Stimulated activated naive CD4-positive, alpha-beta T cell (primary cell): Measurements from ENCODE around the gene MEST.
A peak's percentile ranks its signal among the peaks of the same experiment; 100 is the strongest.
"Not testable (repeated sequence)": the region's sequence is repeated elsewhere in the genome, so short reads cannot be mapped to it uniquely, and the experiment has no call there.

ENCODE experiments used
- DNase-seq, 6 experiments: peaks; one replicate each; lab custom pipeline; 2025; lab: John Stamatoyannopoulos, UW

MEST gene

DNA sequence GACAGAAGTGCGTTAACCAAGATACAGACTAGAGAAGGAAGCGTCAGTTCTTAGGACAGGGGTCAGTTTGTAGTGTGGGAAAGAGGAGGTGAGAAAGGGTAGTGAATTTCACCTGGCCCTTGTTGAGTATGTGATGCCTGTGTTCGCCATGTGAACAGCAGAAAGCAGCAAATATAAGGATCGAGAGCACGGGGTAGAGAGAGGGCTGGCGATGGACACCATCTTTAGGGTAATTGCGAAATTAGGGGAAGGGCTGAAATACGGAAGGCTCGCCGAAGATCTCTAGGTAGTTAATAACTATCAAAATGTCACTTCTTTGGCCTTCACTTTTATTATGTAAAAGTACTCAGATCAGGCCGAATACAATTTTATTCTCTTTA lies 6.2 kb upstream of the MEST start:
- no peak for DNase-seq

DNA sequence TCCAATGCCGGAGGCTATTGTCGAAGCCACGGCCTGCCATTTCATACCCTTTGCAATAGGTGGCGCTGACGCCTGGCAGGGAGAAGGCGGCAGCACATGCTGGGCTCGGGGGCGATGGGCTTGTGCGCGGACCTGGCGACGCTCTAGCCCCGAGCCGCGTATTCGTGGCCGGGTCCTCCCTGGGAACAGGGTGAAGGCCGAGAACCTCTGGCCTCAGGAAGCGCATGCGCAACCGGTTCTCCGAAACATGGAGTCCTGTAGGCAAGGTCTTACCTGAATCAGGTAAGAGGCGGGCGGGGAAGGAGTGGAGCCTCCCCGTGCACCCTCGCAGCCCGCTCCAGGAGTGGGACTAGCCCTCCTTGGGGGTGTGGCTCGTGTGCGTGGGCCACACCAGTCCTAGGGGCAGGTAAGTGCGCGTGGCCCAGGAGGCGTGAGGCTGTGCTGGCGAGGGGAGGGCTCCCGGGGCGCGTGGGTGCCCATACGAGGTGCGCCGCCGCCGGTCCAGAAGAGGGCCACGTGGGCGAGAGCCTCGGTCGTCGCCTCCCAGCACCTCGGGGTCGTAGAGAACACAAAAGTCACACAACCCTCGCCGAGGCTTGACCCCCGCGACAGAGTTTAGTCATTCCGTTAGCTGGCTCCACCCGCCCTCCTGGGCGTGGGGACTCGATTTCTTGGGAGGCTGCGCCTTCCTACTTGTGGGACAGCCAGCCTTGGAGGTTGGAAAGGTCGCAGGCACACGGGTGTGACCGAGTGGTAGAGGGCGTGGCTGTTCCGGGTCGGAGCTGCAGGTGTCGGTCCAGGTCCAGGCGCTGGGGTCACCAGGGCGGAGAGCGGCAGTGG lies 5.6 kb upstream of the MEST start:
- DNase-seq = peak; percentile 33 to 84 (median 45)

DNA sequence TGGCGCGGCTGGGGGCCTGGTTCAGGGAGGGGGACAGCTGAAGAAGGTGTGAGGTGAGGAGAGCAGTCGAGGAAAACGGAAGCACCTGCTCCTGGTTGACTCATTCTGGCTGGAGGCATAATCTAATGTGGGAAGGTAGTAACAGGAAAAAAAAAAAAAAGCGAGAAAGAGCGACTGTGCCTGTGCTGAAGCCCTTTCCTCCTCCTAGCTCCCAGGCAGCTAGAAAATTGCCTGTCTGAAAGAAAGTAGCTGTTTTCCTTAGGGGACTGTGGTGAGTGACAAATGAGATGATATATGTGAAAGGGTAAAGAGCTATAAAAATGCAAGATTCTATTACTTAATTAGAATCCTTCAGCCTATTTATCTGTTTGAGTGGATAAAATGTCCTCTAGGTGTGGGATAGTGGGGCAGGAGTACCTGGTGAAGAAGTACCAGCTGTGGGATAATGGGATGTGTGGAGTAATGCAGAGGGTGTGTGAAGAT lies 4.9 kb upstream of the MEST start:
- DNase-seq = no peak

DNA sequence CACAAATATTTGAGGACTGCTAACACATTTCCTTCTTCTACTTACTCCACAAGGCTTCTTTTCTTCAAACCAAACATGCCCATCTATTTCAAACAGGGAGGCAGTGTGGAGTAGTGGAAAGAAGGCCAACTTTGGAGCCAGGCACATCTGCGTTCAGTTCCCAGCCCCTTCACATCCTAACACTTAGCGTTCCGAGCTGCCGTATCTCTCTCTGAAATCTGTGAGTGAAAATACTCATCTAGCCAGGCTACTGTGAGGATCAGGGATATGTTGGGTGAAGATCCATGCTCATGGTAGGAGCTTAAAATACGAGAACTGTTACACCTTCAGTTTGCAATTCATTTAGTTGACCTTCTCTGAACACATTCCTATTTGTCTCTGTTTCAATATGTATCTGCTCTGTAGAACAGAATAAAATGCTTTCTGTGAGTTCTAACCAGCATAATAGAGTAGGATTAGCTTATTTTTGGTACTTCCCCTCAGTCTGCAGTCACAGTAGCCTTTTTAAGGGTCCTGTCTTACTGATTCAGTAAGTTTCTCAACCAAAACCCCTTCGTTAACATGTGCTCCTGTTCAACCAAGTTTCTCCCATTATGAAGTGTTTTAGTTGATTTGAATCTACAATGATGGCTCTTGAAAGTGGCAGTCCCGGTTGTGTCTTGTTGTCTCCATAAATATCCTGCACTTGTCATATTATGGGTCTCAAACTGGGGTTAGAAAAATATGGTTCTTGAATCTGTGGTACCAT lies 3.3 kb upstream of the MEST start:
- no peak for DNase-seq

DNA sequence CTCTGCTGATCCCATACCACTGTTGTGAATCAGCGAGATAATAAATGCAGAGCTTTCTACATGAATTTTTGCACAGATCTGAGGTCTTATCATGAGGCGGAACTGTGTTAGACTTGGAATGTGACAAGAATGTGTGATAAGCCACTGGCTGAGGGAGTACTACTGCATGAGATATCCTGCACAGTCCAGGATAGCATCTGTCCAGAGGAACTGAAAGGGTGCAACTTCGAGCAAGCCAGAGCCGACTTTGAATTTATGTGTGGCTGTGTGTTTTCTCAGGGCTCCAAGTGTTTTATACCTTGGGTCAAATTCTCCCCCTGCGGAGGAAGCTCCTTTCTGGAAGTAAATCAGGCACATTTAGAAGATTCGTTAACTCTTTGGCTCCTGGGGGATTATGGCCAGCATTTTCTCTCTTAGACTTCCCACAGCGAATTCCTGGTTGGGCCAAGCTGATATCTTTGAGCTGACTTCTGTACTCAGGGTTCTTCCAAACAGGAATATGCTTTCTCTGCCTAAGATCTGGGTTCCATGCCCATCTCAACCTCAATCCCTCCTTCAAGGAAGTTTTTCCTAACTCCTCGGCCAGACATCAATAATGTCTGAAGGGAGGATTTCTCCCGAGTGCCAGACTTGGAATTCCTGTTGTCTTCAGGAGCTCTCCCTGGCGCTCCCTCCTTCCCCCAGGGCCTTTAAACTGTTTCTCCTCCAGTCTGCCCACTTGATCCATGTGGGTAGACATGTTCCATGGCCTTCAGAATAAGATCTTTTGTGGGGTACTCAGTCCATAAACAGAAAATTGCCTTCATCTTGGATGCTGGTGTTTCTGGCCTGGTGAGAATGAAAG lies 2.5 kb upstream of the MEST start:
- no peak for DNase-seq

DNA sequence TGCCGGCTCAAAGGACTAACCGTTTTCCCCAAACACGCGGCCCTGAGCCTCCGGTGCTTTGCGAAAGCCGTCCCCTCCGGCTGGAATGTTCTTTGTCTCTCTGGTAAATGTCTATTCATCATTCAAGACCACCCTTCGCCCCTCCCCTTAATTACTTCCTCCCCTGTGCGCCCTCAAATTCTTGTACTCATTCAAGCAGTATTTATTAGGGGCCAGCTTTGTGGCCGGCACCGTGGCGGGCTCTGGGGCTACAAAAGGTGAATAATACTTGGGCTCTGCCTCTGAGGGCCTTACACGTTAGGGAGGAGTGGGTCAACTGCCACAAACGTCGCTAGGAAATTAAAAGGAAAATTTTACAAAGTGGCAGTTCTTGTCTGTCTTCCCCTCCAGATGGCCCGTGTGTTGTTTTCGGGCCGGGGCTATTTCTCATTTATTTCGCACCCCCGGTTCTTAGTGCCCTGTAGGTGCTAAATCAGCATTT lies 1.5 kb upstream of the MEST start:
- DNase-seq = no peak

DNA sequence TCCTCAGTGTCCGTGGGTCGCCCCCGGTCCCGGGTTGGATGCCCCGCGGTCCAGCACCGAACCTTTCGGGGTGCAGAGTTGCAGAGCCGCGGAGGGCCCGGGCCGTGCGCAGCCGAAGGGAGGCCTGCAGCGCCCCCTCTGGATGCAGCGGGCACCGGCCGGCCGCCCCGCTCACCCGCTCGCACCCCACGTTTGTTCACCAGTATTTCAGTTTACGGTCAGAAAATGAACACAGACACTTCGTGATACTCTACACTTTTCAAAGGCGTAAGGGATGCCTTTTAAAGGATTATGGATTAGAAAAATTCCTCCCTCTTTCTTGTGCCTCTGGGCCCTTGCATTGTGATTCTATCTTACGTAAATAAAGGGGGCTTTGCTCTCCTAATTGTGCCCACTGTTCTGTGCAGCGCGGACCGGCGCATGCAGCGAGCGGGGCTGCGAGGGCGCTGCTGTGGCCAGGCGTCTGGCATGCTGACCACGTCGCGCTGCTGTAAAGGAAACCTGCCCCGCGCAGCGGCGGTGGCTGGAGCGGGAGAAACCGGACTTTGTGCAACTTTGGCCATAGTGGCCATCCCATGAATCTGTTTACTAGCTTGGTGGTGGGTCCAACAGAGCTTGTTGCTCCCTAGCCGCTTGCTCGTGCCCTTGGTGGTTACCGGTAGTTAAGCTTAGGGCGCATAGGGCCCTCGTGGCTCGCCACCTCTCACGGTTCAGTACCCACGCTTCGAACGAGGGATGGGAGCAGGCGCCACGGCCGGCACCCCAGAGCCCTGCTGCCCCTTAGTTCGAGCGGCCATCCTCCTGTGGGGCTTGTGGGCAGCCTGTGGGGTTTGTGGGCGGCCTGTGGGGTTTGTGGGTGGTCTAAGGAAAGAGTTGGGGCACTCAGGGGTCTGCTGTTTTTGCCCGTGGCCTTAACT lies 739 bp upstream of the MEST start:
- peak in 5 of 6 experiments; percentile 12 to 27 (median 15) for DNase-seq

DNA sequence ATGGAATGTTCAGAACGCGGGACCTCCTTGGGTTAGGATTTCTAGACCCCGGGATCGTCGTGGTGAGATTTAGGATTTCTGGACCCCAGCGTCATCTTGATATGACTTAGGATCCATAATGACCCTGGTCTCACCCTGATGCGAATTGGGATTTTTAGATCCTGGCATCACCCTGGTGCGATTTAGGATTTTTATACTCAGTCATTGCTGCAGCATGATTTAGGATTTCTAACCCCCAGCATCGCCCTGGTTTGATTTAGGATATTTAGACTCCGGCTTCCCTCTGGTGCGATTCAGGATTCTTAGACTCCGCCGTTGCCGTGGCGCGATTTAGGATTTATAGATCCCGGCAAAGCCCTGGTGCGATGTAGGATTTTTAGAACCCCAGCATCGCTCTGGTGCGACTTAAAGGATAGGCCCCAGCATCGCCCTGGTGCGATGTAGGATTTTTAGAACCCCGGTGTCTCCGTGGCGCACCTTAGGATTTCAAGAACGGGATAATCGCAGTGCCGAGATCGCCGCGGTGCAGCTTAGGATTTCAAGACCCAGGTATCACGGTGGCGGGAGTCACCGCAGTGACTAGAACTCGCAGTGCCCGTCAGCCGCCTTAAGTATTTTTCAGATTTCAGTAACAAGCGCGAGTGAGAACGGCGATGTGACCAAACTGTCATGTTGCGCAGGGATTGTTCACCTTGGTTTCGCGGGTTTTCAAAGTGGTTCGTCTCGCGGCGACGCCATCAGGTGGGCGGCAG lies 814 bp downstream of the MEST start:
- peak in 1 of 6 experiments; percentile 5 for DNase-seq

DNA sequence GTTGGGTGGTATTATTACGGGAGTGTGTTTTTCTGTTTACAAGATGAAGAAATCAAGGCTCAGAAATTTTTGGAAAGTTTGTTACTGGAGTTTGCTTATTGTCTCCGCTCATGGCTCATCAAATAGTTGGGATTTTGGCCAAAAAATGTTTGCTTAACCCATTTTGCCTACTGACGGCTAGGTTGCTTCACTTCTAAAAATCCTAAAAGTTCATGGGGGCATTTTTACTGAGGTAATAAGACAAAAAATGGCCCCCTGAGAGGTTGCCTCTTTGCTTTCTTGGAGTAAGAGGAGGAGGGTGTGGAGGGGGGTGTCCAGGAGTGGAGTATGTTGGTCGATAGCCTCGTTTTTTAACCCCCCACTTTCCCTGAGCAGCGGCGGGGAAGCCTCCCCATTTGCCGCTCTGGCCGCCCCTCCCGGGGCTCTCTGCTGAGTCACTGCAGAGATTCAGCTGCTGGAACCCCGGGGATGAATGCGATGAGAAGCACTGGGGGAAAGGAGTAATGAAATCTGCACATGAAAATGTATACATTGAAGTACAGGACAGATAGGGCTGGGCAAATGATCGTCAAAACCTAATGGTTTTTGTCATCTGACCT lies 1.5 kb downstream of the MEST start:
- no peak for DNase-seq

DNA sequence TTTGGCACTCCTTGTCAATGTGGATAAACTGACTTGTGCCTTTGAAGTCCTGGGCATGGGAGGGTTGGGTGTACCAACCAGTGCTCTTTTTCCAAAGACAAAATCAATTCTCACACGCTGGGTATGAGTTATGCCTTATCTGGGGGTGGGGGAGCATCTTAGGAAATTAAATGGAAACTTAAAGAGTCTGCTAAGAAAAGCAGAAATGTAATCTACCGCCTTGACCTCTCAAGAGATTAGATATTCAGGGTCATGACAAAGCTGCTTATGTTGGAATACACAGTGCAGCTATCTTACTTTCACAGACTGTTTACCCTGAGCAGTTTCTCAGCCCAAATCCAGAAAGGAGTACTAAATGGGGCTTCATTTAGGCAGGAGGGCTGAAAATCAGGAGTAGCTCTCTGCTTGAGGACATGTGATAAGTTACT lies 2.6 kb downstream of the MEST start:
- no peak for DNase-seq

DNA sequence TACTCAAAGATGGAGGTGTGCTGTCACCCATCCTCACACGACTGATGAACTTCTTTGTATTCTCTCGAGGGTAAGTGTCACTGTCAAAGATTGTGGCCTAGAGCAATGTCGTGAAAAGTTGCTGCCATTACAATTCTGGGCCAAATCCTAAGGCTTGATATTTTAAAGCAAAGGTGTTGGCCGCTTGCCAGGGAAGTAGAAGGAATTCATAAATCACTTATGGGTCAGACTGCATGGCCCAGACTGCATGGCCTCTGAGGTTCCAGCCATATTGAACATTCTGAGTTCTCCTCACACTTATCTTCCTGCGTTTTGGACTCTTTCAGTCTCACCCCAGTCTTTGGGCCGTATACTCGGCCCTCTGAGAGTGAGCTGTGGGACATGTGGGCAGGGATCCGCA lies 8.6 kb downstream of the MEST start:
- no peak for DNase-seq

DNA sequence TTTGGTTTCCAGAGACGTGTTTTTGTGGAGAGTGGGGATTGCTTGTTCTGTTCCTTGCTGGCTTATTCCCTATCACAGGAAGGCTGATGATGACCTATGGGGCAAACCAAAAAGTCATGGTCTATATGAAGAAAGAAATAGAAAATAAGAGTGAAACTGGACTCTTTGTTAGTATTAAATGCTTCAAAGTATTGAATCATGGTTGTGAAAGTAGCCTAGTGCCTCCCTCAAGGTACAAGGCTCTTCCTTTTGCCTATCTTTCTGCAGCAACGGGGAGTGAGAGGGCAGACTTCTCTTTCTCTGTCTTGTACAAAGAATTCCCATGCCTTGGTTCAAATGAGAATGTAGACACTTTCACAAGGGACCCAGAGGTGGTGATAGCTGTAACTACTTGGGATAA lies 9.0 kb downstream of the MEST start:
- DNase-seq = no peak

DNA sequence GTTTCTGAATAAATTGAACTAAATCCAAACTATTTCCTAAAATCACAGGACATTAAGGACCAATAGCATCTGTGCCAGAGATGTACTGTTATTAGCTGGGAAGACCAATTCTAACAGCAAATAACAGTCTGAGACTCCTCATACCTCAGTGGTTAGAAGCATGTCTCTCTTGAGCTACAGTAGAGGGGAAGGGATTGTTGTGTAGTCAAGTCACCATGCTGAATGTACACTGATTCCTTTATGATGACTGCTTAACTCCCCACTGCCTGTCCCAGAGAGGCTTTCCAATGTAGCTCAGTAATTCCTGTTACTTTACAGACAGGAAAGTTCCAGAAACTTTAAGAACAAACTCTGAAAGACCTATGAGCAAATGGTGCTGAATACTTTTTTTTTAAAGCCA lies 13.9 kb downstream of the MEST start:
- no peak for DNase-seq

DNA sequence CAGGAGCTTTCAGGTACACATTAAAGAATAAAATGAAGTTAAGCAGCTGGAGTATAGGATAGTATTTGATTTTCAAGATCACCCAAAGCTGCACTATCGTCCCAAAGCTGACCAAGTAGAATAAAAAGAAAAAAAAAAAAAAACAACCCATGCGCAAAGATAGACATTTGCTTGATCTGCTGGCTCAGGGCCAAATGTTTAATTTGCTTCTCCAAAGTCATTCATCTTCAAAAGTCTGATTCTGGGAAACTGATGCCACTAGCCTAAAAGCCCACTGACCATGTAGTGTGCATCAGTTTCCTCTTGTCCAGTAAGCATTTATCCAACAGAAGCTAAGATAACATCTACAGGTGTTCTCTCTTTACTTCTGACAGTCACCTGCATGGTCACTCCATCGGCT lies 14.5 kb downstream of the MEST start:
- no peak for DNase-seq

DNA sequence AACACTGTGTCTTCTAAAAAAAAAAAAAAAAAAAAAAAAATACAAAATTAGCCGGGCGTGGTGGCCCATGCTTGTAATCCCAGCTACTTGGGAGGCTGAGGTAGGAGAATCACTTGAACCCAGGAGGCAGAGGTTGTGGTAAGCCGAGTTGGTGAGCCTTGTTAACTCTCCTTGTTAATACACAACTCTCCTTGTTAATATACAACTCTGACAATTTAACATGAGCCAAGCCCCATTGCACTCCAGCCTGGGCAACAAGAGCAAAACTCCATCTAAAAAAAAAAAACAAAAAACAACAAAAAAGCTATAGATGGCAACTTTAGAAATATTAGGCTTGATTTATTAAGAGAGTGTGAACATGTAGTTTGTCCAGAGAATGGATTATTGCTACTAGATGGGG lies 20.2 kb downstream of the MEST start:
- DNase-seq = not testable (repeated sequence)

DNA sequence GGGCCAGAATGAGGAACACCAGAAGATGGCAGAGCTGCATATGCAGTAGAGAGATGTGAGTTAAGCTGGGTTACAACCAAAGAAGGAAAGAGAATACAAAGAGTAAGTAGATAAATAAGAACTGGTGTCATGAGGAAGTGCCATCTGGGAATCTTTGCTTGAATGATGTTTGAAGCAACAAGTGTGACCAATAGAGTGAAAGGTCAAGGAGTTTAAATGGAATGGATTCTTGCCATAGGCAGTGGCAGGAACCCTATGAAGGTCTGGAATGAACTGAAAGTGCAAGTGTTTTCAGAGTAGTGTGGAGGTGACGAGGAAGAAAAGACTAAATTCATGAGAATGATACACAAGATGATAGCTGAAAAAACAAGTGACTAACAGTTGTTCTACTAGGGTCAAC lies 21.6 kb downstream of the MEST start:
- DNase-seq = no peak

DNA sequence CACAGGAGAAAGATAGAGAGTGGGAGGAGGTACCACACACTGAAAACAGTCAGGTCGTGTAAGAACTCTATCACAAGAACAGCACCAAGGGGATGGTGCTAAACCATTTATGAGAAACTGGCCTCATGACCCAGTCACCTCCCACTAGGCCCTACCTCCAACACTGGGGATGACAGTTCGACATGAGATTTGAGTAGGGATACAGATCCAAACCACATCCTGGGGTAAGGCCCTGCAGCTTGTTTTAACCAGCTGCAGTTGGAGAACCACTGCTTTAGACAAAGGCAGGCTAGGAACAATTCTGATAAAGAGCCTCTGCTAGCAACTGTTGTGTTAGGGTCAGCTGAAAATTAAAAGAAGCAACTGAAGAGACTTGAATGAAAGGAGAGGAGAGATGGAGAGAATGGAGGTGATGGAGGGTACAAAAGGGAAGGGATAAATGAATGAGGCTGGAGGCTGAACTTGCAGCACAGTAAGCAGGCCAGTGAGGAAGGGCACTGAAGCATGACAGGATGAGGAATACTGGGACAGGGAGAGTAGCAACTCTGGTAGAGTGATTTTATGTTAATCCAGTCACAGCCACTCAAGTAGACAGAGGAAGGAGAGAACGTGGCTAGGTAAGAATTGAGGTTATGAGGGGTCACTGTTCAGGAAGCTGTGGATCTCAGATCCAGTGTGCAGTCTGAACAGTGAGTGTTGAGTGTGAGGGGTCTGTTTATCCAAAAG lies 23.6 kb downstream of the MEST start:
- DNase-seq = no peak

DNA sequence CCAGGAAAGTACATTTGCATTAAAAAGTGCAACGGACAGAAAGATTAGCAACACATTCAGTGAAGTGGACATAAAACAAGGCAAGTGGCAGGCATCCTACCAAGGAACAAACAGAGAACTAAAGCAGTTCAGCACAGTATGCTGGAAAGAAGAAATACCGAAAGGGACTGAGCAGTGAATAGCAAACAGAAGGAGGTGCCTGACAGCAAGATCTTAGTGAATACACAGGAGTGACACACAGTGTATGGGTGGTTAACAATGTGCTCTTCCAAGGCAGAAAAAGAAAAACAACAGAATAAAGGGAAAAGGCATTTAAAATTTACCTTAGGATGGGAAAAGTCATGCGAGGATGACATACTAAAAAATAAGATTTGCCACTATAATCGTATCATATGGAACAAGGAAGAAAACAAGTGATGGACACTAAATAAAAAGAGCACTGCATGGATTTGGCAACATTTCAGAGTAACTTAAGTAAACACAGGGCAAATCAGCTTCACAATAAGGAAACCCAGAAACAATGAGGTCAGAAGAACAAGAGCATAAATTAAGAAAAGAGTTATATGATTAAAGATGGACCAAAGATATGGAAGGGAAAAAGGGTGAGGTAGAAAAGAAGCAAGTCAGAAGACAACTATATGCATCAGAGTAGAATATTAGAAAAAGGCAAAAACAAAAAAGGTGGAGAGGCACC lies 29.5 kb downstream of the MEST start:
- DNase-seq = no peak
